GM23338 (cell line): Measurements from ENCODE around the gene RPRD1A. TPM values are rescaled to one million over a fixed set of nuclear protein-coding genes. Genes with fewer than 3 reads are reported as not detected.

Experiments
- ATAC-seq: fragments of 200-7000 bp; cut with Tn5 transposase; 3 replicates; pipeline ENCODE4 v1.9.1; 2020
- DNase-seq: peaks from one replicate; pipeline ENCODE4 v3.0.0-alpha.2; 2015; ENCODE audit warnings: low spot score
- H2AFZ ChIP-seq: fragments of 200-600 bp; sonication (generic); 2 replicates; pipeline ENCODE4 v1.8.0; 2016; ENCODE audit warnings: antibody characterized with exemption, mild to moderate bottlenecking, moderate library complexity
- H3F3A ChIP-seq: fragments of 200-600 bp; sonication (generic); replicated peaks from 2 replicates; pipeline ENCODE4 v1.8.0; 2017; ENCODE audit warnings: antibody characterized with exemption, mixed run types, low read depth
- H3K27ac ChIP-seq: fragments of 200-600 bp; sonication (generic); 2 replicates; pipeline ENCODE4 v1.6.1; 2016; ENCODE audit warnings: low read depth
- H3K27me3 ChIP-seq: fragments of 200-600 bp; sonication (generic); 2 replicates; pipeline ENCODE4 v1.8.0; 2016; ENCODE audit warnings: mild to moderate bottlenecking, mixed run types, moderate library complexity; ENCODE audit not compliant: insufficient read depth
- H3K36me3 ChIP-seq: fragments of 200-600 bp; sonication (generic); 2 replicates; pipeline ENCODE4 v1.8.0; 2016; ENCODE audit warnings: mild to moderate bottlenecking; ENCODE audit not compliant: insufficient read depth
- H3K4me1 ChIP-seq: fragments of 200-600 bp; sonication (generic); 2 replicates; pipeline ENCODE4 v1.8.0; 2016; ENCODE audit warnings: mild to moderate bottlenecking, moderate library complexity; ENCODE audit not compliant: insufficient read depth
- H3K4me2 ChIP-seq: fragments of 200-600 bp; sonication (generic); 2 replicates; pipeline ENCODE4 v1.7.1; 2017; ENCODE audit warnings: mixed run types
- H3K4me3 ChIP-seq: fragments of 200-600 bp; sonication (generic); 2 replicates; pipeline ENCODE4 v1.6.1; 2016; ENCODE audit warnings: mixed run types
- H3K79me2 ChIP-seq: fragments of 200-600 bp; sonication (generic); replicated peaks from 2 replicates; pipeline ENCODE4 v1.8.0; 2017; ENCODE audit warnings: mild to moderate bottlenecking; ENCODE audit not compliant: insufficient read depth
- H3K9me2 ChIP-seq: fragments of 200-600 bp; sonication (generic); 2 replicates; pipeline ENCODE4 v1.8.0; 2017; ENCODE audit not compliant: insufficient read depth
- H4K20me1 ChIP-seq: fragments of 200-600 bp; sonication (generic); replicated peaks from 2 replicates; pipeline ENCODE4 v1.8.0; 2017; ENCODE audit warnings: mild to moderate bottlenecking; ENCODE audit not compliant: insufficient read depth
- H3K27ac Mint-ChIP-seq: 2 replicates; pipeline ENCODE4 v1.8.0; 2020; ENCODE audit warnings: inconsistent platforms, mild to moderate bottlenecking, moderate library complexity, mixed read lengths
- H3K27me3 Mint-ChIP-seq: 3 replicates; pipeline ENCODE4 v1.8.0; 2022; ENCODE audit warnings: low read depth, mild to moderate bottlenecking, moderate library complexity, mixed read lengths, inconsistent platforms; ENCODE audit not compliant: insufficient read depth, poor library complexity
- H3K36me3 Mint-ChIP-seq: 3 replicates; pipeline ENCODE4 v1.8.0; 2021; ENCODE audit warnings: low read depth, mild to moderate bottlenecking, inconsistent platforms, moderate library complexity, mixed read lengths
- H3K4me1 Mint-ChIP-seq: 3 replicates; pipeline ENCODE4 v1.8.0; 2020; ENCODE audit warnings: mild to moderate bottlenecking, inconsistent platforms, mixed read lengths
- H3K4me3 Mint-ChIP-seq: 3 replicates; pipeline ENCODE4 v1.8.0; 2021; ENCODE audit warnings: moderate library complexity, mild to moderate bottlenecking, inconsistent platforms, mixed read lengths
- H3K9me3 Mint-ChIP-seq: 3 replicates; pipeline ENCODE4 v1.8.0; 2020; ENCODE audit warnings: moderate library complexity, mild to moderate bottlenecking, inconsistent platforms, mixed read lengths
- CREB1 ChIP-seq: fragments of 250-450 bp; sonication (Bioruptor Pico); IDR thresholded peaks from 2 replicates; pipeline ENCODE4 v1.5.0; 2020; ENCODE audit warnings: low read depth, mild to moderate bottlenecking, moderate library complexity
- ETS1 ChIP-seq: IDR thresholded peaks from 2 replicates; pipeline ENCODE4 v1.6.1; 2016; ENCODE audit warnings: antibody characterized with exemption
- EZH2 ChIP-seq: fragments of 200-600 bp; sonication (generic); IDR thresholded peaks from one replicate; pipeline ENCODE4 v1.8.0; 2017; ENCODE audit warnings: antibody characterized with exemption, mild to moderate bottlenecking, low read depth; ENCODE audit not compliant: unreplicated experiment
- EZH2phosphoT487 ChIP-seq: fragments of 200-600 bp; sonication (generic); IDR thresholded peaks from one replicate; pipeline ENCODE4 v1.8.1; 2018; ENCODE audit warnings: antibody characterized with exemption; ENCODE audit not compliant: unreplicated experiment
- JUNB ChIP-seq: IDR thresholded peaks from one replicate; pipeline ENCODE4 v1.6.1; 2016; ENCODE audit warnings: antibody characterized with exemption; ENCODE audit not compliant: unreplicated experiment
- NANOG ChIP-seq: IDR thresholded peaks from 2 replicates; pipeline ENCODE4 v1.6.1; 2016; ENCODE audit warnings: antibody characterized with exemption, borderline replicate concordance
- POLR2AphosphoS5 ChIP-seq: IDR thresholded peaks from 2 replicates; pipeline ENCODE4 v1.6.1; 2016; ENCODE audit warnings: antibody characterized with exemption, low read depth
- STAT1 ChIP-seq: IDR thresholded peaks from one replicate; pipeline ENCODE4 v1.6.1; 2016; ENCODE audit warnings: antibody characterized with exemption; ENCODE audit not compliant: unreplicated experiment
- ZNF114 ChIP-seq: fragments of 250-450 bp; sonication (Bioruptor Pico); IDR thresholded peaks from 2 replicates; pipeline ENCODE4 v1.5.0; 2020; ENCODE audit warnings: mild to moderate bottlenecking, moderate library complexity
- ZNF331 ChIP-seq: fragments of 250-450 bp; sonication (Bioruptor Pico); IDR thresholded peaks from 2 replicates; pipeline ENCODE4 v1.5.0; 2020; ENCODE audit warnings: low read depth, mild to moderate bottlenecking, moderate library complexity
- ZNF462 ChIP-seq: fragments of 250-450 bp; sonication (Bioruptor Pico); IDR thresholded peaks from 2 replicates; pipeline ENCODE4 v1.5.0; 2020; ENCODE audit warnings: mild to moderate bottlenecking, moderate library complexity
- polyA plus RNA-seq: library from polyadenylated mRNA; unstranded; fragments of >200 nt; fragmentation: Nextera tagmentation; extraction: Ambion mirVana; gene quantifications from 2 replicates; pipeline ENCODE4 v1.2.1, GENCODE V29; 2016
- total RNA-seq: library from RNA; depleted of rRNA; stranded (reverse); fragments of >200 nt; shearing (Covaris generic); gene quantifications from 2 replicates; pipeline ENCODE4 v1.2.3, GENCODE V29; 2014
- TF ChIP-seq, protein P1 (sequence below), 2 experiments: fragments of 200-600 bp in 1 of 2; sonication (generic) in 1 of 2; conservative IDR thresholded peaks; 2 replicates each; pipeline versions ENCODE4 v1.5.1 to v1.6.1; 2016 to 2017; ENCODE audit warnings: antibody characterized with exemption in 2 of 2, low read depth in 2 of 2, mild to moderate bottlenecking in 2 of 2, moderate library complexity in 1 of 2
- TF ChIP-seq, protein P2 (sequence below): IDR thresholded peaks from one replicate; pipeline ENCODE4 v1.6.1; 2018; ENCODE audit warnings: antibody characterized with exemption; ENCODE audit not compliant: unreplicated experiment

Gene RPRD1A
- total and polyA plus RNA-seq, 2 experiments from 2014 or later, result 67.9 to 157 TPM

GRCh38 chr18:35979112-35979511 is 88.2 kb downstream of the RPRD1A start:
- Mint-ChIP-seq H3K27me3 (no peaks in the 10 kb centered on the region), H3K4me1 (peaks cover 1% of the 10 kb centered on the region), H3K27ac (no peak overlapping the region), H3K36me3 (peaks cover 72% of the 10 kb centered on the region), H3K4me3 (no peak overlapping the region), H3K9me3 (no peaks in the 10 kb centered on the region)
- Histone ChIP-seq H3K27me3 (no peaks in the 10 kb centered on the region), H3K79me2 (peaks cover 9% of the 10 kb centered on the region), H3K4me3 (no peak overlapping the region), H3K4me2 (no peak overlapping the region), H4K20me1 (peaks cover 5% of the 10 kb centered on the region; the same call in 1 of the 2 replicates), H2AFZ (no peak overlapping the region), H3K27ac (no peak overlapping the region), H3K4me1 (no peaks in the 10 kb centered on the region), H3K9me2 (no peaks in the 10 kb centered on the region), H3K36me3 (peaks cover 42% of the 10 kb centered on the region), H3F3A (0 out of 2 replicates have a peak, but pooled peaks cover 7% of the 10 kb centered on the region)
- TF ChIP-seq NANOG (no peak), CREB1 (no peak), POLR2AphosphoS5 (no peak), STAT1 (no peak), ZNF114 (CRISPR knock-in tag) (no peak), JUNB (no peak), ZNF331 (no peak), ETS1 (no peak), EZH2 (no peak), EZH2phosphoT487 (no peak), ZNF462 (CRISPR knock-in tag) (no peak)
- TF ChIP-seq, protein P1, sequence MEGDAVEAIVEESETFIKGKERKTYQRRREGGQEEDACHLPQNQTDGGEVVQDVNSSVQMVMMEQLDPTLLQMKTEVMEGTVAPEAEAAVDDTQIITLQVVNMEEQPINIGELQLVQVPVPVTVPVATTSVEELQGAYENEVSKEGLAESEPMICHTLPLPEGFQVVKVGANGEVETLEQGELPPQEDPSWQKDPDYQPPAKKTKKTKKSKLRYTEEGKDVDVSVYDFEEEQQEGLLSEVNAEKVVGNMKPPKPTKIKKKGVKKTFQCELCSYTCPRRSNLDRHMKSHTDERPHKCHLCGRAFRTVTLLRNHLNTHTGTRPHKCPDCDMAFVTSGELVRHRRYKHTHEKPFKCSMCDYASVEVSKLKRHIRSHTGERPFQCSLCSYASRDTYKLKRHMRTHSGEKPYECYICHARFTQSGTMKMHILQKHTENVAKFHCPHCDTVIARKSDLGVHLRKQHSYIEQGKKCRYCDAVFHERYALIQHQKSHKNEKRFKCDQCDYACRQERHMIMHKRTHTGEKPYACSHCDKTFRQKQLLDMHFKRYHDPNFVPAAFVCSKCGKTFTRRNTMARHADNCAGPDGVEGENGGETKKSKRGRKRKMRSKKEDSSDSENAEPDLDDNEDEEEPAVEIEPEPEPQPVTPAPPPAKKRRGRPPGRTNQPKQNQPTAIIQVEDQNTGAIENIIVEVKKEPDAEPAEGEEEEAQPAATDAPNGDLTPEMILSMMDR (conservative IDR thresholded peaks at IDR 0.05; ENCODE audit: low read depth in 2 of 2), result no peak
- TF ChIP-seq, protein P2, sequence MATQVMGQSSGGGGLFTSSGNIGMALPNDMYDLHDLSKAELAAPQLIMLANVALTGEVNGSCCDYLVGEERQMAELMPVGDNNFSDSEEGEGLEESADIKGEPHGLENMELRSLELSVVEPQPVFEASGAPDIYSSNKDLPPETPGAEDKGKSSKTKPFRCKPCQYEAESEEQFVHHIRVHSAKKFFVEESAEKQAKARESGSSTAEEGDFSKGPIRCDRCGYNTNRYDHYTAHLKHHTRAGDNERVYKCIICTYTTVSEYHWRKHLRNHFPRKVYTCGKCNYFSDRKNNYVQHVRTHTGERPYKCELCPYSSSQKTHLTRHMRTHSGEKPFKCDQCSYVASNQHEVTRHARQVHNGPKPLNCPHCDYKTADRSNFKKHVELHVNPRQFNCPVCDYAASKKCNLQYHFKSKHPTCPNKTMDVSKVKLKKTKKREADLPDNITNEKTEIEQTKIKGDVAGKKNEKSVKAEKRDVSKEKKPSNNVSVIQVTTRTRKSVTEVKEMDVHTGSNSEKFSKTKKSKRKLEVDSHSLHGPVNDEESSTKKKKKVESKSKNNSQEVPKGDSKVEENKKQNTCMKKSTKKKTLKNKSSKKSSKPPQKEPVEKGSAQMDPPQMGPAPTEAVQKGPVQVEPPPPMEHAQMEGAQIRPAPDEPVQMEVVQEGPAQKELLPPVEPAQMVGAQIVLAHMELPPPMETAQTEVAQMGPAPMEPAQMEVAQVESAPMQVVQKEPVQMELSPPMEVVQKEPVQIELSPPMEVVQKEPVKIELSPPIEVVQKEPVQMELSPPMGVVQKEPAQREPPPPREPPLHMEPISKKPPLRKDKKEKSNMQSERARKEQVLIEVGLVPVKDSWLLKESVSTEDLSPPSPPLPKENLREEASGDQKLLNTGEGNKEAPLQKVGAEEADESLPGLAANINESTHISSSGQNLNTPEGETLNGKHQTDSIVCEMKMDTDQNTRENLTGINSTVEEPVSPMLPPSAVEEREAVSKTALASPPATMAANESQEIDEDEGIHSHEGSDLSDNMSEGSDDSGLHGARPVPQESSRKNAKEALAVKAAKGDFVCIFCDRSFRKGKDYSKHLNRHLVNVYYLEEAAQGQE, result no peak
- no peak for ATAC-seq
- DNase-seq, result no peak
